Vagina (tissue), 2 donors: ENCODE results near the gene PPARD.

Source experiments
- CTCF ChIP-seq, 3 experiments: fragments of 450-650 bp in 2 of 3; fragments of 200-600 bp in 1 of 3; sonication (generic) in 1 of 3; IDR thresholded peaks; one replicate each; pipeline ENCODE4 v1.5.1; 2017 to 2019; ENCODE audit warnings: antibody characterized with exemption in 3 of 3, mild to moderate bottlenecking in 2 of 3, moderate library complexity in 2 of 3
- POLR2A ChIP-seq, 2 donors: fragments of 450-650 bp; IDR thresholded peaks; one replicate each; pipeline ENCODE4 v1.6.1; 2017; ENCODE audit warnings: antibody characterized with exemption in 2 of 2, mild to moderate bottlenecking in 2 of 2, moderate library complexity in 2 of 2

DNA sequence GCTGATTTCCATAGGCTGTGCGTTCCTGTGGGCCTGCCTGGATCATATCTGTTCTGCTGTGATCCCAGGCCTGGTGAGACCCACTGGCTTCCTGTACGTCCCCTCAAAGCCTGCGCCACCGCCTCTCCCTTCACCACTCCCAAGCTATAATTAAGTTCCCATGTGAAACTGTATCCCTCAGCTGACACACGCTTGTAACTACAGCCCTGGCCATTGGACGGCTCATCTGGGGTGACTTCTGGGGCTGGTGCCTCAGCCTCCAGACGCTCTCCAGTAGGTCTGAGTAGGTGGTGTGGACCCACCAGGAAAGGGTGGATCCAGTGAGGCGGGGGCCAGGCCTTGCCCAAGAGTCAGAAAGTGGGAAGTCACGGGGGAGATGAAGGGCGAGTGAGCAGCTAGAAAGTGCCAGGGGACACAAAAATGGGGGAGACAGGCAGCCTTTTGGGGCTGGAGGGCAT lies 21.0 kb downstream of the PPARD start:
- TF ChIP-seq CTCF (IDR thresholded peaks at IDR 0.05) = no peak
- no peak for TF ChIP-seq POLR2A (IDR thresholded peaks at IDR 0.05)
